Upper lobe of left lung (tissue), 6 donors: ENCODE data around the gene EHD3. TPM values are rescaled to one million over a fixed set of nuclear protein-coding genes. Genes with fewer than 3 reads are reported as not detected.

Source experiments
- ATAC-seq, 2 donors: fragments of 200-7000 bp; cut with Tn5 transposase; one replicate each; pipeline ENCODE4 v1.9.1; 2022; ENCODE audit warnings: mild to moderate bottlenecking in 2 of 2, moderate library complexity in 2 of 2; ENCODE audit not compliant: low FRiP score in 2 of 2
- DNase-seq, 2 donors: peaks; one replicate each; pipeline ENCODE4 v3.0.0-alpha.2; 2019 to 2020
- H3K27ac ChIP-seq, 4 donors: fragments of 200-600 bp; sonication (generic); one replicate each; pipeline ENCODE4 v1.5.1; 2016 to 2019
- H3K27me3 ChIP-seq, 4 donors: fragments of 200-600 bp; sonication (generic); one replicate each; pipeline ENCODE4 v1.5.1; 2017 to 2019
- H3K36me3 ChIP-seq, 4 donors: fragments of 200-600 bp; sonication (generic); one replicate each; pipeline ENCODE4 v1.5.1; 2016 to 2019
- H3K4me1 ChIP-seq, 4 donors: fragments of 200-600 bp; sonication (generic); one replicate each; pipeline ENCODE4 v1.5.1; 2018 to 2019
- H3K4me3 ChIP-seq, 4 donors: fragments of 200-600 bp; sonication (generic); one replicate each; pipeline ENCODE4 v1.5.1; 2017 to 2019; ENCODE audit warnings: mild to moderate bottlenecking in 2 of 4, moderate library complexity in 1 of 4
- H3K9me3 ChIP-seq, 4 donors: fragments of 200-600 bp; sonication (generic); one replicate each; pipeline ENCODE4 v1.5.1; 2018 to 2019
- EP300 ChIP-seq, 4 donors: sonication (generic); formaldehyde crosslinking; IDR thresholded peaks; one replicate each; pipeline ENCODE4 v1.5.1; 2017; ENCODE audit warnings: antibody characterized with exemption in 4 of 4, control low read depth in 2 of 4
- POLR2A ChIP-seq, 4 donors: fragments of 450-650 bp; IDR thresholded peaks; one replicate each; pipeline ENCODE4 v1.5.1; 2016 to 2017; ENCODE audit warnings: antibody characterized with exemption in 4 of 4, mild to moderate bottlenecking in 2 of 4
- POLR2AphosphoS5 ChIP-seq, 2 donors: sonication (generic); formaldehyde crosslinking; IDR thresholded peaks; one replicate each; pipeline ENCODE4 v1.5.1; 2017; ENCODE audit warnings: antibody characterized with exemption in 2 of 2
- WGBS, 2 donors: methylation state at CpG; one replicate each; pipeline ENCODE4 v1.1.5; 2017 to 2018; 5-methylcytosine and 5-hydroxymethylcytosine counted together
- total RNA-seq, 6 donors: library from RNA; depleted of rRNA in 4 of 6; stranded (reverse); fragments of >200 nt in 4 of 6; gene quantifications; one replicate each; pipeline versions ENCODE4 v1.1.0 to v1.2.1, GENCODE V29; 2016 to 2021
- TF ChIP-seq, protein P1 (sequence below), 6 experiments: fragments of 450-650 bp in 4 of 6; fragments of 200-600 bp in 2 of 6; sonication (generic) in 2 of 6; IDR thresholded peaks; one replicate each; pipeline ENCODE4 v1.5.1; 2016 to 2019; ENCODE audit warnings: antibody characterized with exemption in 6 of 6
- donor health status: DM: no; HTN: no; CAD: no; lungs with moderate emphysema.
- donor health status: DM: no; HTN: yes; CAD: no; lungs with severe emphysema.

EHD3 gene
- total RNA-seq, 6 donors from 2014 or later = 3.7 to 12.5 (median 7.3) TPM

DNA sequence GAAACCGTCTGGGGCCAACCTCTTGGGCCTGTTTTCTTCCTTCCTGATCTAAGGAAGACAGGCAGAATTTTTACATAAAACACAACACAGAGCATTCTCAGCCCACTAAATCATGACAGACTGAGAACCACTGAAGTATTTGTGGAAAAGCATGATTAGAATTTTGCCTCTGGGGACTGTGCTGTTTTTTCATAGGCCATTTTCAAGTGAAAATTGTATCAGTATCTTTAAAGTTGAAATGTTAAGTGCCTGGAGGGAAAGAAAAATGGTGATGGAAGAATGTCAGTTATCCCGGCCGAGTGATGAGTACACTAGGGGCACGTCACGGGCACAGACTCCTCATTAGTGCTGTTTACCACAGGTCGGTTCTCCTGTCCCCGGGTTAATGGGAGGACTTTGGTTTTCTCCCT is 36.9 kb downstream of the EHD3 start:
- Histone ChIP-seq H3K36me3 (peaks cover 0 to 8% (median 0%) of the 10 kb centered on the region in 4 donors), H3K27me3 (no peaks in the 10 kb centered on the region), H3K27ac (no peak overlapping the region), H3K9me3 (no peaks in the 10 kb centered on the region), H3K4me1 (peaks cover 0 to 7% (median 1%) of the 10 kb centered on the region in 4 donors), H3K4me3 (no peak overlapping the region)
- ATAC-seq (no peak), DNase-seq (no peak)
- TF ChIP-seq POLR2AphosphoS5 (IDR thresholded peaks at IDR 0.05) (no peak), EP300 (IDR thresholded peaks at IDR 0.05) (no peak), POLR2A (IDR thresholded peaks at IDR 0.05) (no peak)
- TF ChIP-seq, protein P1, sequence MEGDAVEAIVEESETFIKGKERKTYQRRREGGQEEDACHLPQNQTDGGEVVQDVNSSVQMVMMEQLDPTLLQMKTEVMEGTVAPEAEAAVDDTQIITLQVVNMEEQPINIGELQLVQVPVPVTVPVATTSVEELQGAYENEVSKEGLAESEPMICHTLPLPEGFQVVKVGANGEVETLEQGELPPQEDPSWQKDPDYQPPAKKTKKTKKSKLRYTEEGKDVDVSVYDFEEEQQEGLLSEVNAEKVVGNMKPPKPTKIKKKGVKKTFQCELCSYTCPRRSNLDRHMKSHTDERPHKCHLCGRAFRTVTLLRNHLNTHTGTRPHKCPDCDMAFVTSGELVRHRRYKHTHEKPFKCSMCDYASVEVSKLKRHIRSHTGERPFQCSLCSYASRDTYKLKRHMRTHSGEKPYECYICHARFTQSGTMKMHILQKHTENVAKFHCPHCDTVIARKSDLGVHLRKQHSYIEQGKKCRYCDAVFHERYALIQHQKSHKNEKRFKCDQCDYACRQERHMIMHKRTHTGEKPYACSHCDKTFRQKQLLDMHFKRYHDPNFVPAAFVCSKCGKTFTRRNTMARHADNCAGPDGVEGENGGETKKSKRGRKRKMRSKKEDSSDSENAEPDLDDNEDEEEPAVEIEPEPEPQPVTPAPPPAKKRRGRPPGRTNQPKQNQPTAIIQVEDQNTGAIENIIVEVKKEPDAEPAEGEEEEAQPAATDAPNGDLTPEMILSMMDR (IDR thresholded peaks at IDR 0.05) = no peak
- 78 to 91% methylated on average over 7 of the region's 7 CpGs for WGBS, 2 donors

DNA sequence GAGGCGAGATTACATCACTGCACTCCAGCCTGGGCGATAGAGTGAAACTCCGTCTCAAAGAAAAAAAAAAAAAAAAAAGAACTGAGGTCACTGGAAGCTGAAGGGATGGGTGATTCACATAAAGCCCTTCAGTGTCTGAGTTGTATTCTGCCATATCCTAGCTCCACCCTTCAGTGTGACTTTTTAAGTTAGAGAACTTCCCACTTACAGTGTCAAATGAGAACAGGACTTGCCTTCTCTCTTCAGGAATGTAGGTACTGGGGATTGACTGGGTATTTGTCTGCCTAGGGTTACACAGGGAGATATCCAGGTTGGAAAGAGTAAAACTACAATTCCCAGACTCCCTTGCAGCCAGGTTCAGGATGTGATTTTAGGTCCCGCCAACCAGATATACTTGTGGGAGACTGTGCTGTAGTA is 37.9 kb downstream of the EHD3 start:
- no peaks in the 10 kb centered on the region for H3K36me3 ChIP-seq
- no peak for TF ChIP-seq POLR2A (IDR thresholded peaks at IDR 0.05)
- no peak for TF ChIP-seq EP300 (IDR thresholded peaks at IDR 0.05)
- TF ChIP-seq, protein P1 (IDR thresholded peaks at IDR 0.05) = no peak
- TF ChIP-seq POLR2AphosphoS5 (IDR thresholded peaks at IDR 0.05) = no peak
- no peak for ATAC-seq
- no peak overlapping the region for H3K27ac ChIP-seq
- peaks cover 0 to 7% (median 1%) of the 10 kb centered on the region in 4 donors for H3K4me1 ChIP-seq
- no peaks in the 10 kb centered on the region for H3K9me3 ChIP-seq
- no peaks in the 10 kb centered on the region for H3K27me3 ChIP-seq
- H3K4me3 ChIP-seq = no peak overlapping the region
- 76 to 93% methylated on average over 4 of the region's 4 CpGs for WGBS, 2 donors
- DNase-seq = no peak

DNA sequence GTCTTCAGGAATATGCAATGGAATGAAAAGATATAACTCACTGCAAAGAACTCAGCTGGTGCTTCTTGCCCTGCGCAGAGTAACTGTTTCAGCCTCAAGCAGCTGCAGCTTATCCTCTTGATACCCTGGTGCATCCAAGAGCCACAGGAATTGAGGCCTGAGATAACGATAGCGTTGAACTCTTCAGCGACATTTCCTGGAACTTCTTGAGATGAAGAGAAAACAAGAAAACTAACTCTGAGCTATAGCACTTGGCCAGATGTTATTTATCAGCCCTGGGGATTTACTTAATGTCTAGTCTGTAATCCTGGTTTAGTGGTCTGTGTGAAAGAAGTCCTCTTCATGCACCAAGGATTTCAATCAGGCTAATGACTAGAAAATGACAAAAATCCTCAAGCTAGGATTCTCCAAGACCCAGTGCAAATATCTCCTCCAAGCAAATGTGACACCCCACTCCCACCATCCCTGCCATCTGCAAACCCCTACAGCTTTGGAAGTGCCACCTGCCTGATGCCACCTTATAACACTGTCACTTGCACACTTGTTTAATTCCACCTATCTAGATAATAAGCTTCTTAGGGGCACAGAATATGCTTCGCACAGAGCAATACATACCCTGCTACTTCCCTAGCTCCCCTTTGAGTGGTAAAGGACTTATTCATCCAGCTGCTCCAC is 40.6 kb downstream of the EHD3 start:
- Histone ChIP-seq H3K27me3 (no peaks in the 10 kb centered on the region), H3K36me3 (no peaks in the 10 kb centered on the region), H3K9me3 (no peaks in the 10 kb centered on the region), H3K27ac (no peak overlapping the region), H3K4me3 (no peak overlapping the region), H3K4me1 (peaks cover 0 to 7% (median 1%) of the 10 kb centered on the region in 4 donors)
- TF ChIP-seq, protein P1 (IDR thresholded peaks at IDR 0.05) = no peak
- no peak for DNase-seq
- no peak for ATAC-seq
- 73 to 86% methylated on average over 5 of the region's 5 CpGs for WGBS, 2 donors

DNA sequence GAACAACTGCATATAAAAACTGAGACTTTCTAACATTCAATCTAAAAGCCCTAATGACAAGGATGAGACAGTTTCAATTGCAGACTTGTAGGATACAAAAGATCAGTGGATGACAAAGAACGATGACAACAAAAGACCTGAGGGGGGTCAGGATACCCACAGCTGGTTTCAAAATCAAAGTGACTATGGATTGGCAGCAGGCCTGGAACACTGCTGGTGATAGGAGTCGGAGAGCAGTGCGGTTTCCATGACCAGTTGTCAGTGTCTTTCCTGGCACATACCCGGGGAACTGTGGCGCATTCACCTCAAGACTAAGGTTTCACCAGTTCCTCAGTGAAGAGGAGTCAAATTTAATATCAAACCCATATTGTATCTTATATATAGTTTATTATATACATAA is 42.0 kb downstream of the EHD3 start:
- H3K27me3 ChIP-seq = no peaks in the 10 kb centered on the region
- H3K36me3 ChIP-seq = no peaks in the 10 kb centered on the region
- H3K27ac ChIP-seq = no peak overlapping the region
- no peak overlapping the region for H3K4me3 ChIP-seq
- peaks cover 0 to 7% (median 1%) of the 10 kb centered on the region in 4 donors for H3K4me1 ChIP-seq
- DNase-seq (no peak), ATAC-seq (no peak)
- TF ChIP-seq POLR2AphosphoS5 (IDR thresholded peaks at IDR 0.05) = no peak
- TF ChIP-seq, protein P1 (IDR thresholded peaks at IDR 0.05) = no peak
- TF ChIP-seq EP300 (IDR thresholded peaks at IDR 0.05) = no peak
- TF ChIP-seq POLR2A (IDR thresholded peaks at IDR 0.05) = no peak
- no peaks in the 10 kb centered on the region for H3K9me3 ChIP-seq
- WGBS, 2 donors = 52 to 75% methylated on average over 5 of the region's 5 CpGs

DNA sequence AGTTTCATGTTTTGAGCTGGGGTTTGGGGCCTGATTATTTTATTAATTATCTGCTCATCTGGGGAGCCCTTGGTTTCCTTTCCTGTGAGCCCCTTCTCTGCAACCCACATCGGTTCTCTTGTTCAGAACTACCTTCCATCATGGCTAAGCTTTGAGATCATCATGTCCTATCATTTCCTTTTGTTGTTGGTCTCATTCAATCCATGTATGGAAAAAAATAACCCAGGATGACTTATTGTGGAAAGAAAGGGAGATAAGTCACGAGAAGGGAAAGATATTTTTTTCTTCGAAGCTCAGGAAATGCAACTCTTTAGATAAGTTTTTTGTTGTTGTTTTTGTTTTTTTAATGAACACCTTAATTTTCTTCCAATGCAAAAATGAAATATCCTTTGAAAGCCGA is 43.7 kb downstream of the EHD3 start:
- TF ChIP-seq, protein P1 (IDR thresholded peaks at IDR 0.05) = no peak
- TF ChIP-seq POLR2A (IDR thresholded peaks at IDR 0.05) (no peak), EP300 (IDR thresholded peaks at IDR 0.05) (no peak), POLR2AphosphoS5 (IDR thresholded peaks at IDR 0.05) (no peak)
- Histone ChIP-seq H3K36me3 (no peaks in the 10 kb centered on the region), H3K9me3 (no peaks in the 10 kb centered on the region), H3K4me3 (no peak overlapping the region), H3K27ac (no peak overlapping the region), H3K27me3 (no peaks in the 10 kb centered on the region), H3K4me1 (peaks cover 0 to 4% (median 1%) of the 10 kb centered on the region in 4 donors)
- DNase-seq = no peak
- ATAC-seq = no peak
- 68% methylated on average over 4 of the region's 4 CpGs for WGBS, 2 donors
